ENCODE results near the gene SMG6.

Gene SMG6

GRCh38 chr17:2048805-2049204 is 254.8 kb downstream of the SMG6 start:
- peaks cover 4% of the 10 kb centered on the region for H3K36me3 Mint-ChIP-seq (ENCODE audit: low read depth)
- H3K27ac Mint-ChIP-seq = no peak overlapping the region
- H3K9me3 Mint-ChIP-seq = no peaks in the 10 kb centered on the region
- DNase-seq (ENCODE audit: low spot score) = no peak
- H3K27me3 Mint-ChIP-seq (ENCODE audit: low read depth) = peaks cover 16% of the 10 kb centered on the region
- peaks cover 20% of the 10 kb centered on the region for H3K4me1 Mint-ChIP-seq (ENCODE audit: low read depth)
- peak overlapping the region; percentile 81 for H3K4me3 Mint-ChIP-seq

- peaks cover 23% of the 10 kb centered on the region for H3K4me1 Mint-ChIP-seq (ENCODE audit: low read depth)
- H3K36me3 Mint-ChIP-seq (ENCODE audit: low read depth) = peaks cover 15% of the 10 kb centered on the region
- no peak overlapping the region for H3K4me3 Mint-ChIP-seq
- H3K27ac Mint-ChIP-seq = no peak overlapping the region
- DNase-seq (ENCODE audit: low spot score) = no peak
- no peaks in the 10 kb centered on the region for H3K9me3 Mint-ChIP-seq
- peaks cover 10% of the 10 kb centered on the region for H3K27me3 Mint-ChIP-seq (ENCODE audit: low read depth)
Measured at GRCh38 chr17:2047590-2047989, 256.0 kb downstream of the SMG6 start.

GRCh38 chr17:2044263-2044894 is 259.2 kb downstream of the SMG6 start:
- Mint-ChIP-seq H3K9me3 (no peaks in the 10 kb centered on the region), H3K4me1 (ENCODE audit: low read depth) (peaks cover 18% of the 10 kb centered on the region), H3K36me3 (ENCODE audit: low read depth) (peaks cover 19% of the 10 kb centered on the region), H3K27ac (no peak overlapping the region), H3K4me3 (peak overlapping the region; percentile 5), H3K27me3 (ENCODE audit: low read depth) (no peaks in the 10 kb centered on the region)
- no peak for DNase-seq (ENCODE audit: low spot score)

- Mint-ChIP-seq H3K9me3 (no peaks in the 10 kb centered on the region), H3K27ac (no peak overlapping the region), H3K36me3 (ENCODE audit: low read depth) (peaks cover 19% of the 10 kb centered on the region), H3K4me1 (ENCODE audit: low read depth) (peaks cover 15% of the 10 kb centered on the region), H3K4me3 (peak overlapping the region; percentile 94), H3K27me3 (ENCODE audit: low read depth) (no peaks in the 10 kb centered on the region)
- DNase-seq (ENCODE audit: low spot score) = no peak
Measured at GRCh38 chr17:2043785-2044184, 259.8 kb downstream of the SMG6 start.

GRCh38 chr17:2042933-2043332 is 260.7 kb downstream of the SMG6 start:
- H3K4me3 Mint-ChIP-seq = peak overlapping the region; percentile 94
- H3K27ac Mint-ChIP-seq = peak overlapping the region; percentile 94
- no peaks in the 10 kb centered on the region for H3K27me3 Mint-ChIP-seq (ENCODE audit: low read depth)
- H3K36me3 Mint-ChIP-seq (ENCODE audit: low read depth) = peaks cover 19% of the 10 kb centered on the region
- no peaks in the 10 kb centered on the region for H3K9me3 Mint-ChIP-seq
- H3K4me1 Mint-ChIP-seq (ENCODE audit: low read depth) = peaks cover 11% of the 10 kb centered on the region
- no peak for DNase-seq (ENCODE audit: low spot score)

GRCh38 chr17:2042390-2042847 is 261.2 kb downstream of the SMG6 start:
- Mint-ChIP-seq H3K36me3 (ENCODE audit: low read depth) (peaks cover 19% of the 10 kb centered on the region), H3K4me1 (ENCODE audit: low read depth) (peaks cover 11% of the 10 kb centered on the region), H3K4me3 (peak overlapping the region; percentile 94), H3K27ac (peak overlapping the region; percentile 94), H3K9me3 (no peaks in the 10 kb centered on the region), H3K27me3 (ENCODE audit: low read depth) (no peaks in the 10 kb centered on the region)
- no peak for DNase-seq (ENCODE audit: low spot score)

- Mint-ChIP-seq H3K27me3 (ENCODE audit: low read depth) (no peaks in the 10 kb centered on the region), H3K9me3 (no peaks in the 10 kb centered on the region), H3K27ac (peak within 1 kb of the TSS; percentile 94), H3K4me1 (ENCODE audit: low read depth) (peaks cover 11% of the 10 kb centered on the region), H3K4me3 (peak within 1 kb of the TSS; percentile 94), H3K36me3 (ENCODE audit: low read depth) (peaks cover 21% of the 10 kb centered on the region)
- DNase-seq (ENCODE audit: low spot score) = peak; percentile 96
Measured at GRCh38 chr17:2041561-2042389, 261.8 kb downstream of the SMG6 start, which contains the start of gene OVCA2. Gene OVCA2 (plus strand): TSS chr17:2042022. CDS start chr17:2042048, 26 bp downstream.

GRCh38 chr17:2040942-2041560 is 262.5 kb downstream of the SMG6 start:
- peaks cover 11% of the 10 kb centered on the region for H3K4me1 Mint-ChIP-seq (ENCODE audit: low read depth)
- H3K27ac Mint-ChIP-seq = no peak overlapping the region
- peak overlapping the region; percentile 94 for H3K4me3 Mint-ChIP-seq
- DNase-seq (ENCODE audit: low spot score) = no peak
- H3K27me3 Mint-ChIP-seq (ENCODE audit: low read depth) = no peaks in the 10 kb centered on the region
- H3K9me3 Mint-ChIP-seq = no peaks in the 10 kb centered on the region
- peaks cover 26% of the 10 kb centered on the region for H3K36me3 Mint-ChIP-seq (ENCODE audit: low read depth)

- no peak for DNase-seq (ENCODE audit: low spot score)
- peak overlapping the region; percentile 94 for H3K4me3 Mint-ChIP-seq
- no peaks in the 10 kb centered on the region for H3K9me3 Mint-ChIP-seq
- H3K27me3 Mint-ChIP-seq (ENCODE audit: low read depth) = no peaks in the 10 kb centered on the region
- peaks cover 11% of the 10 kb centered on the region for H3K4me1 Mint-ChIP-seq (ENCODE audit: low read depth)
- no peak overlapping the region for H3K27ac Mint-ChIP-seq
- peaks cover 26% of the 10 kb centered on the region for H3K36me3 Mint-ChIP-seq (ENCODE audit: low read depth)
Measured at GRCh38 chr17:2040219-2040827, 263.3 kb downstream of the SMG6 start.

- Mint-ChIP-seq H3K4me1 (ENCODE audit: low read depth) (peaks cover 2% of the 10 kb centered on the region), H3K27me3 (ENCODE audit: low read depth) (no peaks in the 10 kb centered on the region), H3K36me3 (ENCODE audit: low read depth) (peaks cover 8% of the 10 kb centered on the region), H3K27ac (no peak overlapping the region), H3K9me3 (no peaks in the 10 kb centered on the region), H3K4me3 (no peak overlapping the region)
- DNase-seq (ENCODE audit: low spot score) = no peak
Measured at GRCh38 chr17:2037155-2037554, 266.4 kb downstream of the SMG6 start.

- H3K4me1 Mint-ChIP-seq (ENCODE audit: low read depth) = peaks cover 4% of the 10 kb centered on the region
- no peak overlapping the region for H3K27ac Mint-ChIP-seq
- H3K27me3 Mint-ChIP-seq (ENCODE audit: low read depth) = no peaks in the 10 kb centered on the region
- peaks cover 7% of the 10 kb centered on the region for H3K36me3 Mint-ChIP-seq (ENCODE audit: low read depth)
- DNase-seq (ENCODE audit: low spot score) = no peak
- no peaks in the 10 kb centered on the region for H3K9me3 Mint-ChIP-seq
- H3K4me3 Mint-ChIP-seq = no peak overlapping the region
Measured at GRCh38 chr17:2035541-2036488, 267.8 kb downstream of the SMG6 start.

- H3K36me3 Mint-ChIP-seq (ENCODE audit: low read depth) = peaks cover 7% of the 10 kb centered on the region
- no peak overlapping the region for H3K4me3 Mint-ChIP-seq
Measured at GRCh38 chr17:2034806-2035540, 268.6 kb downstream of the SMG6 start.

More at GRCh38 chr17:2034806-2035540, 268.6 kb downstream of the SMG6 start:
- Mint-ChIP-seq H3K27me3 (ENCODE audit: low read depth) (no peaks in the 10 kb centered on the region), H3K27ac (no peak overlapping the region), H3K4me1 (ENCODE audit: low read depth) (peaks cover 7% of the 10 kb centered on the region), H3K9me3 (no peaks in the 10 kb centered on the region)
- DNase-seq (ENCODE audit: low spot score) = no peak
